Fibroblast of lung (primary cell): ENCODE data around the gene ZNF408.

Experiments used
- CTCF ChIP-seq, 2 donors: IDR thresholded peaks in 1 of 2; conservative IDR thresholded peaks in 1 of 2; 1 replicate in 1 of 2; 2 replicates in 1 of 2; pipeline ENCODE4 v1.5.1; 2011 to 2012; ENCODE audit warnings: low read length in 2 of 2, control low read depth in 1 of 2, inconsistent platforms in 1 of 2, low read depth in 1 of 2, mild to moderate bottlenecking in 1 of 2
- EZH2 ChIP-seq: IDR thresholded peaks from 2 replicates; pipeline ENCODE4 v1.5.1; 2012; ENCODE audit warnings: low read length, control low read depth, mild to moderate bottlenecking; ENCODE audit errors: missing control alignments

GRCh38 chr11:46733234-46733633, 32.4 kb downstream of the ZNF408 start:
- TF ChIP-seq CTCF (conservative IDR thresholded peaks at IDR 0.05 in 1 of 2, IDR thresholded peaks at IDR 0.05 in 1 of 2; ENCODE audit: low read depth in 1 of 2, low read length in 2 of 2): no peak
- no peak for TF ChIP-seq EZH2
